Measurements from ENCODE around the gene SUN2. TPM values are rescaled to one million over a fixed set of nuclear protein-coding genes. Genes with fewer than 3 reads are reported as not detected.

The SUN2 gene
- total and polyA plus RNA-seq, 2 of the 13 experiments (the other 11 are each of a cell fraction or from before 2014, with no cell fraction given), result 45.6 to 56.6 TPM

DNA sequence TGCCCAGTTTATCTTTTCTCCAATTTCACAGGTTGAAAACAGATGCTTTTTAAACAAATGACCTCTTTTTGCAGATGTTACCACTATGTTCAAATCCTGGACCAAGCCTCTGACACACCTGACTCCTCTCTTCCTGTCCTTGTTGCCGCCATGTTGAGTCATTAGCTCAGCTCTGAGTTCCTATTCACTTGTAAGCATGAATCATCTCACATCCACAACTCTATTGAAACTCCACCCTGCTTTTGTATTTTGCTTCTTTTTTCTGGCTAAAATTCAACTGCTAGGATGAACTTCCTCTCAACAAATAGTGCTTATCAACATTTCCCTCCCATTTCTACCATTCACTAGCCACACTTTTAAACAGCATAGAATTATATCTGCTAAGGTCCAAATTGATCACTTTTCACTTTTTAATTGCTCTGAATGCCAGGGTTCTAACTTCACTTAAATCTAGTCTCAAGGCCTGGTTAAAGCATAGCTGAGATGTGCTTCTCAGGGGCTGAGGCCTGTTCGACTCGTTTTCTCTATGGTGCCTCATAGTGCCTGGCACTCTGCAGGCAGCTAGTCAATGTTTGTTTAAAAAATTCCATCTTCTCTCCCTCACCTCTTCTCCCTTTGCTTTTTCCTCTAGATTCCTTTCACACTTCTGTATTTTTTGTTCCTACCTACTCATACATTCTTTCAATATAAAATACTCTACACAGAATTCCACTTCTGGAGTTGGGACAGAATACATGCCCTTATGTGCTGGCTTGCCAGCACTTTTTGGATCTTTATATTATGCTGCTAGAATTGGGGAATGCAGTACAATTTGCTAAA, 59.0 kb downstream of the SUN2 start (continued):
- TF ChIP-seq NFAT5 (CRISPR knock-in tag; IDR thresholded peaks at IDR 0.05), result no peak
- TF ChIP-seq ZNF414 (CRISPR knock-in tag; IDR thresholded peaks at IDR 0.05), result no peak
- no peak for TF ChIP-seq SRSF4 (IDR thresholded peaks at IDR 0.05; ENCODE audit: low read depth, low read length, poor library complexity, severe bottlenecking)
- TF ChIP-seq ZNF597 (CRISPR knock-in tag; IDR thresholded peaks at IDR 0.05), result no peak
- TF ChIP-seq, protein P1, sequence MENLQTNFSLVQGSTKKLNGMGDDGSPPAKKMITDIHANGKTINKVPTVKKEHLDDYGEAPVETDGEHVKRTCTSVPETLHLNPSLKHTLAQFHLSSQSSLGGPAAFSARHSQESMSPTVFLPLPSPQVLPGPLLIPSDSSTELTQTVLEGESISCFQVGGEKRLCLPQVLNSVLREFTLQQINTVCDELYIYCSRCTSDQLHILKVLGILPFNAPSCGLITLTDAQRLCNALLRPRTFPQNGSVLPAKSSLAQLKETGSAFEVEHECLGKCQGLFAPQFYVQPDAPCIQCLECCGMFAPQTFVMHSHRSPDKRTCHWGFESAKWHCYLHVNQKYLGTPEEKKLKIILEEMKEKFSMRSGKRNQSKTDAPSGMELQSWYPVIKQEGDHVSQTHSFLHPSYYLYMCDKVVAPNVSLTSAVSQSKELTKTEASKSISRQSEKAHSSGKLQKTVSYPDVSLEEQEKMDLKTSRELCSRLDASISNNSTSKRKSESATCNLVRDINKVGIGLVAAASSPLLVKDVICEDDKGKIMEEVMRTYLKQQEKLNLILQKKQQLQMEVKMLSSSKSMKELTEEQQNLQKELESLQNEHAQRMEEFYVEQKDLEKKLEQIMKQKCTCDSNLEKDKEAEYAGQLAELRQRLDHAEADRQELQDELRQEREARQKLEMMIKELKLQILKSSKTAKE (CRISPR knock-in tag; IDR thresholded peaks at IDR 0.05; ENCODE audit: borderline replicate concordance), result no peak
- no peak for TF ChIP-seq ZNF282 (IDR thresholded peaks at IDR 0.05; ENCODE audit: partially characterized antibody)
- TF ChIP-seq, protein P2, sequence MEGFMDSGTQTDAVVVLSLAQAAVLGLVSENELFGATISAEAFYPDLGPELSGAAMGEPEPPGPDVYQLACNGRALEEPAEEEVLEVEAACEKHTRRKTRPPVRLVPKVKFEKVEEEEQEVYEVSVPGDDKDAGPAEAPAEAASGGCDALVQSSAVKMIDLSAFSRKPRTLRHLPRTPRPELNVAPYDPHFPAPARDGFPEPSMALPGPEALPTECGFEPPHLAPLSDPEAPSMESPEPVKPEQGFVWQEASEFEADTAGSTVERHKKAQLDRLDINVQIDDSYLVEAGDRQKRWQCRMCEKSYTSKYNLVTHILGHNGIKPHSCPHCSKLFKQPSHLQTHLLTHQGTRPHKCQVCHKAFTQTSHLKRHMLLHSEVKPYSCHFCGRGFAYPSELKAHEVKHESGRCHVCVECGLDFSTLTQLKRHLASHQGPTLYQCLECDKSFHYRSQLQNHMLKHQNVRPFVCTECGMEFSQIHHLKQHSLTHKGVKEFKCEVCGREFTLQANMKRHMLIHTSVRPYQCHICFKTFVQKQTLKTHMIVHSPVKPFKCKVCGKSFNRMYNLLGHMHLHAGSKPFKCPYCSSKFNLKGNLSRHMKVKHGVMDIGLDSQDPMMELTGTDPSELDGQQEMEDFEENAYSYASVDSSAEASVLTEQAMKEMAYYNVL (CRISPR knock-in tag; IDR thresholded peaks at IDR 0.05; ENCODE audit: borderline replicate concordance), result 0 out of 2 replicates have a peak, but pooled peaks have one; percentile 42
- TF ChIP-seq ASH2L (IDR thresholded peaks at IDR 0.05; ENCODE audit: insufficient read length, low read depth, low read length), result peak; percentile 40
- TF ChIP-seq SOX6 (IDR thresholded peaks at IDR 0.05), result no peak
- 0 out of 2 replicates have a peak, but pooled peaks have one; percentile 14 for TF ChIP-seq SOX6 (CRISPR knock-in tag; IDR thresholded peaks at IDR 0.05)
- TF ChIP-seq ZNF614 (CRISPR knock-in tag; IDR thresholded peaks at IDR 0.05; ENCODE audit: borderline replicate concordance), result peak; percentile 23; the same call in 1 of the 2 replicates
- TF ChIP-seq NONO (IDR thresholded peaks at IDR 0.05), result no peak
- no peak for TF ChIP-seq NONO (CRISPR knock-in tag; conservative IDR thresholded peaks at IDR 0.05)
- no peak for TF ChIP-seq CREB1 (IDR thresholded peaks at IDR 0.05)
- peak; percentile 43 for TF ChIP-seq CREB1 (CRISPR knock-in tag; IDR thresholded peaks at IDR 0.05)

Measured in HepG2 (cell line).